NCI-H82 treated with DMSO at 0.1 percent for 48 hours (cell line): ENCODE data around the gene SMOC2.
"Not testable (repeated sequence)": the region's sequence is repeated elsewhere in the genome, so short reads cannot be mapped to it uniquely, and the experiment has no call there.

Source experiments
- DNase-seq: peaks from one replicate; lab custom pipeline; 2025; ENCODE audit not compliant: unreplicated experiment; lab: John Stamatoyannopoulos, UW

Gene SMOC2

DNA sequence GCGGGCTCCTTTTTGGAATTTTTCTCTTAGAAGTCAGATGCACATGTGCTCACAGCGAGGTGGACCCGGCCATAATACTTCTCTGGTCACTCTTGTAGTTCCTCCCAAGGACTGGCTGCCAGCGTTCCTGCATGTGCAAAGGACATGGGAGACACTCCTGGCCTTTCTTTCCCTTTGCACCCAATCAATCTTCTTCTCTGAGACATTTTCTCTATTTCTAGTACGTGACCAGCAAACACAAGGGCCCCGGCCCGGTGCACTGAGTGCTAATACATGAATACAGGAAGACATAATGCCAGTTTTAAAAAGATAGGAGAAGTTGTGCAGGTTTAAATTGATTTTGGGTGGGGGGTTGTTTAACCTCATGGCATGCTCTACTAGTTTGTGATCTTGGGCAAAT lies 233.6 kb downstream of the SMOC2 start:
- no peak for DNase-seq

DNA sequence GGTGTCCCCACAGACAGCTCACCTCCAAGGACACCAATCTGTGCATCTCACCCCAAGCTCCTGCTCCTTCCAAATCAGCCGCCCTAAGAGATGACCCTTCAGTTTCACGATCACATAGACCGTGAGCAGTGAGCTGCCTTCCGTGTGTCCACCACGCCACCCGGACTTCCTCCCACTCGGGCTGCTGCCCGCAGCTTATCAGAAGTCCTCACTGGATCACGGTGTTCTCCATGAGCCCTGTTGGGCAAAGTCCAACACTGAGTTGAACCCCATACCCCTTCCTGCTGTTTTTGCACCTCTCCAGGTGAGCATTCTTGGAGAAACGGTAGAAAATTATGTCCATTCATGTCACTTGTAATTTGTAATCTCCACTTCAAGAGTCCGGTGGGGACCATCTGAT lies 234.4 kb downstream of the SMOC2 start:
- no peak for DNase-seq

DNA sequence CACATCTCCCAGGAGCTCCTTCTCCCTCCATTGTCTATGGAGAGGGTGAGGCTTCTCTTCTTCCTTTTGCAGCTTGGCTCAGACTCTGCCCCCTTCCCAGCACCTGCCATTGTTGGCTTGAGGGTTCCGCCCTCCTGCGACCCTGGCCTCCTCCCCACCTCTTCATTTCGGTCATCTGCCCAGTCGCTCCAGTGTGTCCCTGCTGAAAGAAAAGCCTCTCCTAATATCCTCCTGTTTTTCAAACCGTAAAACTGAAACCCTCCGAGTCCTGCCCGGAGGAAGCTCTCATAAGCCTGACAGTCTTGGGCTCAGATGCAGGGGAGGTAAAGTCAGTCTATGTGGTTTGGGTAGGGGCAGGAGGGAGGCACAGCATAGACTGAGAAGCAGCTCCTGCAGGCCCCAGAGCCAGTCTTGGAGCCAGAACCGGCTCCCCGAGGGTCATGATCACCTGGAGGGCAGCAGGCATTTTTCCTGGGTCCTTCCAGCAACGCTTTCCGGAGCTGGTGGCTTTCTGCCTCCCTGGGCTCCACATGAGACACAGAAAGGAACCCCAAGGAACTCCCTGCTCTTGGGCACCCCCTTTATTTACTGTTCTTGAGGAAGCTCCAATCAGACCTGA lies 235.1 kb downstream of the SMOC2 start:
- DNase-seq, result no peak

DNA sequence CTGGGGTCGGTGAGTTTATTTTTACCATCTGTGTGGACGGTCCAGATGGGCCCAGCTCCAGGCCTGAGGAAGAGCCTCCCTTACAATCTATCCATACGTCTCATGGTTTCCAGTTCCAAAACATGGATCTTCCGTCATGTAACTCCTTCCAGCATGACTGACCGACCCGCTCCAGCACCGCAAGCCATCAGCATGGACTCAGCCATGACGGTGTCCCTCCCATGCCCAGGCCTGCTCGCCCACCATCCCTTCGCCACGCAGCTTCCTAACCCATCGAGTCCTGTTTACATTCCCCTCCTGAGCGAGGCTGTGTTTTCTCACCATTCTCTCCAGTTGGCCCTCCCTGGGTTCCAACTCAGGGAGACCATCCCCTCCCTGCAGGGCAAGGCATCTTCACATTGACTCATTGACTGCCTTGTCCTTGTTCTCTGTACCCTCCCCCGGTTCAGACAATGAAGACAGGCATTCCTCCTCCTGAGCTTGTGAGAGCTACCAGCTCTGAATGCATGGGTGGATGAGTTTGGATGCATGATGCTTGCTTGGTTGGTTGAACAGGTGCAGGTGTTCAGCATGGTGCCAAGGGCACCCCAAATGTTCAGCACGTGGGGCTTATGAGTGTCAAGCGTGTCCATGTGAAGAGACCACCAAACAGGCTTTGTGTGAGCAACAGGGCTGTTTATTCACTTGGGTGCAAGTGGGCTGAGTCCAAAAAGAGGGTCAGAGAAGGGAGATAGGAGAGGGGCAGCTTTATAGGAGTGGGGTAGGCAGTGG lies 235.8 kb downstream of the SMOC2 start:
- DNase-seq, result no peak

DNA sequence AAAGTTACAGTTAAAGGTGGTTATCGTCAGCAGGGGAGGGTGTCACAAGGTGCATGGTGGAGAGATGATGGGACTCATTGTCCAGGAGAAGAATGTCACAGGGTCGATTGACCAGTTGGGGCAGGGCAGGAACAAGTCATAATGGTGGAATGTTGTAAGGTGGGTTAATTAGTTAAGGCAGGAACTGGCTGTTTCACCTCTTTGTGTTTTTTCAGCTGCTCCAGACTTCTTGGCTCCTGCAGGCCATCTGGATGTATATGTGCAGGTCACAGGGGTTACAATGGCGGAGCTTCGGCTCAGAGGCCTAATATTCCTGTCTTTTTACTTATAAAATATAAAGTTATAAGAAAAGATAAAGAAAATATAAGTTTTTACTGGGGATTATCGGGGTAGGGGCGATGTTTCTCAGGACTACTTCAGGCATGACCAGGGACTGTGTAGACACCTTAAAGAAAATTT lies 236.4 kb downstream of the SMOC2 start:
- DNase-seq, result not testable (repeated sequence)

DNA sequence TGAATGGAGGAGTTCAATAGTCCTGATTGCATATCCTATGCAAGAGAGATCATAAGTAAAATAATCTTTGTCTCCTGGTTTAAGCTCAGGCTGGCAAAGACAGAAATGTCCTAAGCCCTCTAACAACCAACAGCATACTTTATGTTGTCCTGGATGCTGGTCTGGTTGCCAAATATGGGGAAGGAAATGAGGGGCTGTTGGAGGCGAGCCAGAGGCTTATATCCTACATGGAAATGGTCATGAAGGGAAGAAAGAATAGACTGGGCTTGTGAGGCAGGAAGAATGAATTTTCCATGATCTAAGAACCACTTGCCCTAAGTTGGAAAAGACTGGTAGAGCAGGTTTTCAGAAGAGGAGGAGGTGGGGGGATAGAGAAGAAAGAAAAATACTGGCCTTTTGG lies 237.1 kb downstream of the SMOC2 start:
- DNase-seq, result no peak

DNA sequence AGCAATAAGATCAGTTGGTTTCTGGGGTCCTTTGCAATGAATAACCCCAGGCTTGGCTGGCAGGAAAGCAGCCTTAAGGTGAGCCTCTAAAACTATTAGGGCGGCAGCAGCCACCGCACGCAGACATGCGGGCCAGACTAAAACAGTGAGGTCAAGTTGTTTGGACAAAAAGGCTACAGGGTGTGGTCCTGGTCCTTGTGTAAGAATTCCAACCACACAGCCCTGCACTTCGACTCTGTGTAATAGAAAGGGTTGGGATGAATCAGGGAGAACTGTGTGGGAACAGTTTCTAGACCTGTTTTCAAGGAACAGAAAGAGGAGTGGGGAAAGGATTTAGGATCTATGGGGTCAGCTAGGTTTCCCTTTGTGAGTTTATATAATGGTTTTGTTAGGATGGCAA lies 237.6 kb downstream of the SMOC2 start:
- DNase-seq, result no peak

DNA sequence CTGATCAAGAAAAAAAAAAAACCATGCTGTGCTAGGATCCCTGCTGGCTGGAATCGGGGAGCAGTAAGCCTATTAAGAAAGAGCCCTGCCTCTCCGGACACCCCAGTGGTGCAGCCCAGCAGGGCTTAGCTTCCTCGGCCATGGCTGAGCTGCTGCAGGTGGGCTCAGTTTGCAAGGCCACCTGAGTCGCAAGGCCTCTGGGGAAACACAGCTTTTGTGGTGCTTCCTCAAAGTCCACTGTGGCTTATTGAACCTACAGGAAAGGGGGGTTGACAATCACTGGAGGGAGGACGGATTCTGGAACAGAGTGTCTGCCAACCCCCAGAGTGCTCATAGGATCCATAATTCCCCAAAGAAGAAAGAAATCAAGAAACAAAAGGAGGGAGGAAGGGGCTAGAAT lies 240.8 kb downstream of the SMOC2 start:
- no peak for DNase-seq

DNA sequence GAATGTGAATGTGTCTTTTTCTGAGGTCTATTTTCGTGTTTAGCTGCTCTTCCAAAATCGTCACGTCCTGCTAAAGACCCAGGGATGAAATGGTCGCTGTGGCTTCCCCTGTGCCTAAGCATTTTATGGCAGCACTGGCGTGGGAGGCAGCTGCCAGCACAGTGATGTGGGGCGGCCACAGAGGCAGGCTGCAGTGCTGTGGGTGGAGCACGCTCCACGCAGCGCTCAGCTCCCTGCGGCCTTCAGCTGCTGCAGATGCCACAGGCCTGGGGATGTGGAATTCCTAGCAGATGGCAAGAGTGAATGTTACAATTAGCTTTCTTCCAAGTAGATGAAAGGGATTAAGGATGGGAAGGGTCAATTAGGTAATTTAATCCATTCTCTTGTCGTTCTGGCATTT lies 242.6 kb downstream of the SMOC2 start:
- no peak for DNase-seq

DNA sequence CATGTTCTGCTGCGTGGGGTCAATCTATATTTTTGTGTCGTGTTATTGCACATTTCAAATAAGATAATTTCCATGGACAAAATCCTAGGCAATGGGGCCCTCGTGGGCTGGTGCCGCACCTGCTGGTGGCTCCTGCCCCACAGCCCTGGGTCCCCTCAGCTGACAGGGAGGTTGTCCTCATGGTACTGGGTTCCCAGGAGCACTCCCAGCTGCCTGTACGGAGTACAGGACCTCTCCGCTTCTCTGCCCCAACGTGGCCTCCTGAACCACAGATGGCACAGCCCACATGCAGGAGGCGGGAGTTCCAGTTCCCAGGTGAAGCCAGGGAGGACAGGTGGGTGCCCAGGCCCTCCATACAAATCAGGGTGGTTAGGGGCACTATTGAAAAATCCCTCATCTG lies 243.5 kb downstream of the SMOC2 start:
- no peak for DNase-seq

DNA sequence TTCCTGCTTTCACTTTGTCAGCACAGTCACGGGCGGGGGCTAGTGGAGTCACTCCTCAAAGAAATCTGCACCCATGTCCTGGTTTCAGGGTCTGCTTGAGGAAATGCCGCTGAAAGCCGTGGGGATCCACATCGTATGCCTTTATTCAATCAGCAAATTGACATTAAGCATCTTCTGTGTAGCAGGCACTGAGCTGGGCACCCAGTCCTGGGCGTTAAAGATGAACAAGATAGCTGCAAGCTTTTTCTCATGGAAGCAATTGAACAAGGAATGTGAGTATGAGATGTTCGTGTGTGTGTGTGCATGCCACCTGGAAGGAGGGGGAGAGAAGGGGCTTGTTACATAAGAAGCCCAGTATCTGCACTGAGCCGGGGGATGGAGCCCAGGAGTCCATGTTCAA lies 243.9 kb downstream of the SMOC2 start:
- DNase-seq, result no peak

DNA sequence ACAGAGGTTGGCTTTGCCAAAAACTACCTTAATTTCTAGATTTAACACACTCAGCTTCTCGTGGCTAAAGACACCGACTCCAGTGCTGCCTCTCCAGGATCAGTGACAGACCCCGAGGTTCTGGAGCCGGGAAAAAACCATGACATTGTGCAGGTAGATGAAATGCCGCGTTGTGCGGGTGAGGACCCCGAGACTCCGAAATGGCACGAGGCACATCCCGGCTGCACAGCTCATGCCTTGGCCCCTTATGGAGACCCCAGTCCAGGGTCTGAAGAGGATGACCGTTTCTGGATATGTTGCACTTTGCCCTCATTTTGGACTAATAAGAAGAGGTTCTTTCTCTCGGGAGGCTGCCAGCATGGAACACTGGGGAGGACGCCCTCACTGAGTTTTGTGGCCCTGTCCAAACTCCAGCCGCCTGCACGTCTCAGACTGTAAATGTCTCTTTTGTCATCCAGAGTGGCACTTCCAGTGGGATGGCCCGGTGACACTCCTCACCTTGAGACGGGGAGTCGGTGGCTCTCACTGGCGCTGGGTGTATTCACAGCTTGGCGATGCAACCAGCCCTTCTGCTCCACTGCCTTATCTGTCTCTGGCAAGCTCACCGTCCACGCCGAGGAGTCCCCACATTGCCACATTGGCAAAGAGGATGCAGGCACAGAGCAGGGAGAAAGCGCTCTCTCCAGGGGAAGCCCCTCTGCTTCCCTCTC lies 245.2 kb downstream of the SMOC2 start:
- DNase-seq, result no peak

DNA sequence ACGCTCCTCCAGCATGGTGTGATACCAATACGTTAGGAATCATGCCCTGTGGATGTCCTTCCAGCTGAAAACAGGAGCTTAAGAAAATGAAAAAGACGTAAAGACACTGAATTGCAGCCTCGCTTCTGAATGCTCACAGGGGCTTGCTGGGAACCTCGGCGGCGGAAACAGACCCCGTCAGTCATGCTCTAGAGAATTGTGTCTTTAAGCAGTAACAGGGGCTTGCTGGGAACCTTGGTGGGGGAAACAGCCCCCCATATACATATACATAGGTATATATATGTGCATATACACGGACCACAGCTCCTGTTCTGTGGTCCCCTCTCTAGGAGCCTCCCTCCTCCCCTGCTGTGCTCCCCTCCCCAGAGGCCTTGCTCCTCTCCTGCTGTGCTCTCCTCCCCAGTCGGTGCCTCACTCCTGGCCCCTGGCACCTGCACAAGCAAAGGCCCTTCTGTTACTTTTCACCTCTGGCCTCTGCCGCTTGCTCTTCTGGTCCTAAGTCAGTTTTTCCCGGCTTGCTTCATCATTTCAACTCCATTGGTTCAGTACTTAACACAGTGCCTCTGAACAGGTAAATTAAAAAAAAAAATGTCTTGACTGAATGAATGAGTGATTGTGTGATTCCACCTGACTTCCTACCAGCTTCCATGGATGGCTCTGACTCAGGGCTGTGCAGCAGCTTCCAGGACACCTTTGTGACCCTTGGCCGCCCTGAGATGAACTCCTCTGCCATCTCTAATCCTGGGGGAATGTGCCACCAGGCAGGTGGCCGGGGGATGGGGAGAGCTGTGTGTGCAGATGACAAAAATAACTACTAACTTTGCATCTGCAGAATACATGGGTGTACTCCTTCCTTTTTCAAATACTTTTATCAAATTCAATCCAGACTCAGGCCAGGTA lies 246.1 kb downstream of the SMOC2 start:
- DNase-seq, result no peak

DNA sequence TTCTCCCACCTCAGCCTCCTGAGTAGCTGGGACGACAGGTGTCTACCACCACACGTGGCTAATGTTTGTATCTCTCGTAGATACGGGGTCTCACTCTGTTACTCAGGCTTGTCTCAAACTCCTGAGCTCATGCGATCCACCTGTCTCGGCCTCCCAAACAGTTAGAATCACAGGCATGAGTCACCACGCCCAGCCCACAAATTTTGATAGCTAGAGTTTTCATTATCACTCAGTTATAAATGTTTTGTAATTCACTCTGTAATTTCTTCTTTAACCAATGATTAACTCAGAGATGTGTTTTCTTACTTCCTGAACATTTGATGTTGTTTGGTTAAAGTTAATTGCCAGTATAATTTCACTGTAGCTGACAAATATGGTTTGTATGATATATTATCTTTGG lies 249.3 kb downstream of the SMOC2 start:
- DNase-seq, result no peak

DNA sequence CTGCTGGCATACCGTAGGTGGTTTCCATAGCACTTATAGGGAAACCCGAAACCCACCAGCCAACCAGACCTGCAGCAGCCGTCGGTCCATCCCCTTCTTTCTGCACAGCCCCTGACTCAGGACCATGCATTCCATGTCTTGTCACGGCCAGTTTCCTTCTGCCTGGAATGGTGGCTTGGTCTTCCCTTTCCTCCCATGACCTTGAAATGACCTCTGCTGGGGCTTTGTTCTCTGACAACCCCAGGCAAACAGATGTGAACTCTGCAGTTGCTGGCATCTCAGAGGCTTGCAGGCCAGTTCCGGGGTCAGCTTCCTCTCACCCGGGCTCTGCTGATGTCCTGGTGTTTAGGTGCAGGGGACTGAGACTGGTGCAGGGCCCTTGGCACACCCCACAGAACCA lies 250.8 kb downstream of the SMOC2 start:
- no peak for DNase-seq

DNA sequence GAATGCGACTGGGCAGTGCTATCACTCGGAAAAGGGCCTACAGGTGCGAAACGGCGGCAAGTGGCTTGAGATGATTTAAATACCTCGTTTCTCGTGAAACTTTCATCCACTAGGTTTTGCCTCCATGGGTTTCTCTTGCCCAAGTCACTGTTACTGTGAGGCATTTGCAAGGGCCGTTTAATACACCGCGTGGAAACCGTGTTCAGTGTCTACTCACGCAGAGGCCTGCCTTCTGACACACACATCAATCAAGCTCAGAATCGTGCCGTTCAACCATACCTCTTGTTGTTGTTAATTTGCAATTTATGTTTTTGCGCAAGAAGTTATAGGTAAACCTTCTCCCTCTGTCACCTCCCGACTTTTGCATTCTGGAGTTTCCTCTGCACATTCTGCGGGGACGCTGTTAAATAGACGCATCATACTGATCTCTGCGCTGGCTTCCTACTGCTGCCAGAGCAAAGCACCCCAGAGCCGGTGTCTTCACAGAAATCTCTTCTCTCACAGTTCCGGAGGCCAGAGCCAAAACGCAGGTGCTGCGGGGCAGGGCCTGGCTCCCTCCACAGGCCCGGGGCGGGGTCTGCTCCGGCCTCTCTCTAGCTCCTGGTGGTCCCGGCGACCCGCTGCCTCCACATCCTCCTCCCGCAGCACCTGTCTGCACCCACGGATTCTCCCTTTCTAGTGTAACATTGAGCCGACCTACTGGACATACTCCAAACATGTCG lies 251.4 kb downstream of the SMOC2 start:
- DNase-seq, result no peak

DNA sequence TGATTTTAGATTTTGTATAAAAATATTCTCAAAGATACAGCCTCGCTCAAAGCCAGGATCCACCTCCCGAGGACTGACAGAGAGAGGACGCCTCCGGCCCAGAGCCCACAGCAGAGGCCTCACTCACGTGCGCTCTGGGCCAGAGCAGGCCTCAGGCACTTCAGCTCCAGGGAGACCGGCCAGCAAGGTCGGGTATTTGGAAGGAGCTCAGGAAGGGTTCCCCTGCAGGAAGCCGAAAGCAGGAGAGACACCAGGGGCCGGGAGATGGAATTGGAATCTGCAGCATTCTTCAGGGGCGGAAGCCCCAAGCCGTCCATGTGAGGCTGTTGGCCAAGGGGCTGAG lies 251.9 kb downstream of the SMOC2 start:
- not testable (repeated sequence) for DNase-seq

DNA sequence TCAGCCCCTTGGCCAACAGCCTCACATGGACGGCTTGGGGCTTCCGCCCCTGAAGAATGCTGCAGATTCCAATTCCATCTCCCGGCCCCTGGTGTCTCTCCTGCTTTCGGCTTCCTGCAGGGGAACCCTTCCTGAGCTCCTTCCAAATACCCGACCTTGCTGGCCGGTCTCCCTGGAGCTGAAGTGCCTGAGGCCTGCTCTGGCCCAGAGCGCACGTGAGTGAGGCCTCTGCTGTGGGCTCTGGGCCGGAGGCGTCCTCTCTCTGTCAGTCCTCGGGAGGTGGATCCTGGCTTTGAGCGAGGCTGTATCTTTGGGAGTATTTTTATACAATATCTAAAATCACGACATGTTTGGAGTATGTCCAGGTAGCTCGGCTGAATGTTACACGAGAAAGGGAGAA lies 253.8 kb downstream of the SMOC2 start:
- DNase-seq, result not testable (repeated sequence)

DNA sequence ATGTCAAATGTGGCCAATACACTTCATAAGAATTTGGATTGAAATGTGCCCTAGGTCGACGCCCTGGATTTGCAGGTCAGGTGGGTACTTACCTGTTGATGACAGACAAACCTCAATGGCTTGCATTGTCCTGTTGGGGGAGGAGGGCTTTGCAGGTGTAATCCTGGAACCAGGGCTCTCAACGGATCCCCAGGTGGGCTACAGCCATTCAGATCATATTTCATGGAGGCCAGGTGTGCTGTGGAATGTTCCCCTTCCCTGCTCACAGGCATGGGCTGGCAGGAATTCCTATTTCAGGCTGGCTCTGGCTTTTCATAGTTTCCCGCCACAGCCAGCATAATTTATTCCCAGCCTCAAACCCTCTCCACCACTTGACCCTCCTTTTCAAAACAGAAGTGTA lies 254.7 kb downstream of the SMOC2 start:
- no peak for DNase-seq

DNA sequence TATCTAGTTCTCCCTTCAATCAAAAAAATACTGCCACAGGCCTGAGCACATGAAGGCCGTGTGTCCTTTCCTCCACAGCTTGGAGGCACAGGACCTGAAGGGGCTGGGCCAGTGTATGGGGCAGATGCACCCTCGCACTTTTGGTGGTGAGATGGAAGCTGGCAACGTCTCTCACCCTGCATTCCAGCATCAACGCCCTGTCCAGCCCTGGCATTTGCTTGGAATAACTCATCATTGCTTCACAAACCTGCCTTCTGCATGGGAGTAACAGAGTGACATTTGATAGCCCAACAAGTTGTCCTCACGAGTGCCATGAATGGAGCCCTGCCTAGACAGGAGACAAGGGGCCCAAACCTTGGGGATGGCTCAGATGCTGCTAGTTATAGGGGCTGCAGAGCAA lies 257.9 kb downstream of the SMOC2 start:
- no peak for DNase-seq
